IMR-90 (cell line): ENCODE results near the gene PIK3C2B. TPM values are rescaled to one million over a fixed set of nuclear protein-coding genes. Genes with fewer than 3 reads are reported as not detected.

Source experiments
- ATAC-seq: fragments of 200-7000 bp; cut with Tn5 transposase; 2 replicates; pipeline ENCODE4 v1.9.1; 2020; ENCODE audit warnings: low read depth, mild to moderate bottlenecking, moderate library complexity
- BruUV-seq: library from RNA; stranded (reverse); fragments of 400-500 nt; replicated peaks from 2 replicates; lab custom pipeline; 2021; lab: Mats Ljungman, UMichigan
- CTCF ChIA-PET: fragments of 300-600 bp; formaldehyde crosslinking; extraction: SDS; loops from one replicate; lab custom pipeline; 2021; ENCODE audit warnings: antibody characterized with exemption; lab: Yijun Ruan, JAX
- POLR2A ChIA-PET: fragments of 300-600 bp; sonication (Branson Sonifier 250); formaldehyde crosslinking; loops from one replicate; lab custom pipeline; 2022; ENCODE audit warnings: antibody characterized with exemption; ENCODE audit not compliant: unreplicated experiment; lab: Charles Lee
- DNase-seq: peaks from one replicate; pipeline ENCODE4 v3.0.0; 2013
- H2AFZ ChIP-seq: replicated peaks from 2 replicates; pipeline ENCODE3; 2013; ENCODE audit warnings: low read length, mild to moderate bottlenecking; ENCODE audit not compliant: poor library complexity
- H2AK5ac ChIP-seq: 2 replicates; pipeline ENCODE4 v1.6.1; 2013; ENCODE audit warnings: low read depth, low read length, inconsistent platforms
- H2AK9ac ChIP-seq: replicated peaks from 2 replicates; pipeline ENCODE3; 2013; ENCODE audit warnings: mild to moderate bottlenecking, low read depth, low read length, moderate library complexity; ENCODE audit not compliant: poor library complexity
- H2BK120ac ChIP-seq: 2 replicates; pipeline ENCODE4 v1.6.1; 2013; ENCODE audit warnings: low read depth, low read length, inconsistent platforms
- H2BK15ac ChIP-seq: 3 replicates; pipeline ENCODE4 v1.6.1; 2013; ENCODE audit warnings: low read depth, low read length, inconsistent platforms
- H2BK20ac ChIP-seq: 2 replicates; pipeline ENCODE4 v1.6.1; 2013; ENCODE audit warnings: low read depth, mild to moderate bottlenecking, inconsistent platforms, low read length, moderate library complexity
- H2BK5ac ChIP-seq: 2 replicates; pipeline ENCODE4 v1.6.1; 2013; ENCODE audit warnings: mild to moderate bottlenecking, low read depth, low read length, inconsistent platforms; ENCODE audit not compliant: poor library complexity, severe bottlenecking
- H3K14ac ChIP-seq: replicated peaks from 2 replicates; pipeline ENCODE4 v1.6.1; 2013; ENCODE audit warnings: low read depth, low read length, inconsistent platforms
- H3K18ac ChIP-seq: 2 replicates; pipeline ENCODE4 v1.6.1; 2013; ENCODE audit warnings: low read depth, low read length, control low read depth
- H3K23ac ChIP-seq: 2 replicates; pipeline ENCODE4 v1.6.1; 2013; ENCODE audit warnings: low read depth, low read length, inconsistent platforms
- H3K27ac ChIP-seq: 2 replicates; pipeline ENCODE4 v1.5.1; 2013; ENCODE audit warnings: mild to moderate bottlenecking, control low read depth, low read length; ENCODE audit not compliant: insufficient read depth
- H3K27me3 ChIP-seq: 2 replicates; pipeline ENCODE4 v1.6.1; 2013; ENCODE audit warnings: low read length; ENCODE audit not compliant: control insufficient read depth, insufficient read depth
- H3K36me3 ChIP-seq: 2 replicates; pipeline ENCODE4 v1.6.1; 2013; ENCODE audit warnings: low read length, mixed read lengths; ENCODE audit not compliant: control insufficient read depth, insufficient read depth
- H3K4ac ChIP-seq: 2 replicates; pipeline ENCODE4 v1.6.1; 2013; ENCODE audit warnings: low read depth, low read length, inconsistent platforms
- H3K4me1 ChIP-seq: 2 replicates; pipeline ENCODE4 v1.6.1; 2013; ENCODE audit warnings: low read length, mixed read lengths; ENCODE audit not compliant: control insufficient read depth, insufficient read depth
- H3K4me2 ChIP-seq: 2 replicates; pipeline ENCODE4 v1.6.1; 2013; ENCODE audit warnings: low read depth, mild to moderate bottlenecking, control low read depth, low read length, moderate library complexity
- H3K4me3 ChIP-seq: 2 replicates; pipeline ENCODE4 v1.5.1; 2013; ENCODE audit warnings: low read depth, mild to moderate bottlenecking, control low read depth, low read length, moderate library complexity; ENCODE audit not compliant: insufficient read depth
- H3K56ac ChIP-seq: 2 replicates; pipeline ENCODE4 v1.6.1; 2013; ENCODE audit warnings: low read length, inconsistent platforms; ENCODE audit not compliant: insufficient read depth; ENCODE audit errors: extremely low read depth
- H3K79me1 ChIP-seq, 2 experiments: 2 replicates each; pipeline ENCODE4 v1.6.1; 2013; ENCODE audit warnings: low read length in 2 of 2, inconsistent platforms in 1 of 2, low read depth in 1 of 2
- H3K9ac ChIP-seq: 2 replicates; pipeline ENCODE4 v1.6.1; 2013; ENCODE audit warnings: low read depth, low read length, control low read depth
- H3K9me1 ChIP-seq: 2 replicates; pipeline ENCODE4 v1.6.1; 2013; ENCODE audit warnings: low read length, inconsistent platforms; ENCODE audit not compliant: insufficient read depth
- H3K9me3 ChIP-seq: 2 replicates; pipeline ENCODE4 v1.6.1; 2013; ENCODE audit warnings: low read length; ENCODE audit not compliant: control insufficient read depth, insufficient read depth
- H4K20me1 ChIP-seq: 2 replicates; pipeline ENCODE4 v1.6.1; 2013; ENCODE audit warnings: low read length, inconsistent platforms; ENCODE audit not compliant: insufficient read depth
- H4K5ac ChIP-seq: 2 replicates; pipeline ENCODE4 v1.6.1; 2013; ENCODE audit warnings: mild to moderate bottlenecking, low read depth, low read length, control low read depth
- H4K8ac ChIP-seq, 2 experiments: 2 replicates each; pipeline ENCODE4 v1.6.1; 2013; ENCODE audit warnings: low read depth in 2 of 2, low read length in 2 of 2, control low read depth in 1 of 2, inconsistent platforms in 1 of 2
- H4K91ac ChIP-seq: 2 replicates; pipeline ENCODE4 v1.6.1; 2013; ENCODE audit warnings: low read depth, low read length, inconsistent platforms; ENCODE audit not compliant: insufficient read depth
- BHLHE40 ChIP-seq: fragments of 150-350 bp; IDR thresholded peaks from 2 replicates; pipeline ENCODE4 v1.6.1; 2016; ENCODE audit warnings: mild to moderate bottlenecking, low read depth, low read length
- CEBPB ChIP-seq: IDR thresholded peaks from 2 replicates; pipeline ENCODE4 v1.6.1; 2012; ENCODE audit warnings: low read depth, low read length, improper control_type of control experiment
- CHD1 ChIP-seq: IDR thresholded peaks from 2 replicates; pipeline ENCODE4 v1.6.1; 2012; ENCODE audit warnings: low read depth, low read length, improper control_type of control experiment
- ELK1 ChIP-seq: fragments of 150-350 bp; IDR thresholded peaks from 2 replicates; pipeline ENCODE4 v1.6.1; 2016; ENCODE audit warnings: low read depth, mild to moderate bottlenecking, low read length, moderate library complexity, borderline replicate concordance
- FOS ChIP-seq: fragments of 150-350 bp; IDR thresholded peaks from 2 replicates; pipeline ENCODE4 v1.6.1; 2016; ENCODE audit warnings: low read depth, low read length
- MAFK ChIP-seq: IDR thresholded peaks from 2 replicates; pipeline ENCODE4 v1.6.1; 2012; ENCODE audit warnings: low read depth, low read length, improper control_type of control experiment
- MAZ ChIP-seq: IDR thresholded peaks from 2 replicates; pipeline ENCODE4 v1.6.1; 2012; ENCODE audit warnings: low read depth, mild to moderate bottlenecking, low read length, improper control_type of control experiment, moderate library complexity, borderline replicate concordance
- MXI1 ChIP-seq: IDR thresholded peaks from 2 replicates; pipeline ENCODE4 v1.6.1; 2012; ENCODE audit warnings: low read depth, mild to moderate bottlenecking, low read length, moderate library complexity, borderline replicate concordance
- NFE2L2 ChIP-seq: fragments of 150-350 bp; IDR thresholded peaks from 2 replicates; pipeline ENCODE4 v1.6.1; 2016; ENCODE audit warnings: low read depth, mild to moderate bottlenecking, low read length
- POLR2A ChIP-seq: IDR thresholded peaks from 2 replicates; pipeline ENCODE4 v1.6.1; 2012; ENCODE audit warnings: mild to moderate bottlenecking, low read depth, low read length
- RAD21 ChIP-seq: IDR thresholded peaks from 2 replicates; pipeline ENCODE4 v1.6.1; 2012; ENCODE audit warnings: low read length, improper control_type of control experiment
- RCOR1 ChIP-seq: IDR thresholded peaks from 2 replicates; pipeline ENCODE4 v1.6.1; 2012; ENCODE audit warnings: mild to moderate bottlenecking, low read length, improper control_type of control experiment; ENCODE audit not compliant: insufficient replicate concordance
- RFX5 ChIP-seq: IDR thresholded peaks from 2 replicates; pipeline ENCODE4 v1.8.0; 2012; ENCODE audit warnings: low read depth, mild to moderate bottlenecking, low read length, moderate library complexity
- SMC3 ChIP-seq: fragments of 150-350 bp; IDR thresholded peaks from 2 replicates; pipeline ENCODE4 v1.6.1; 2016; ENCODE audit warnings: low read depth, mild to moderate bottlenecking, antibody characterized with exemption, low read length, moderate library complexity
- WGBS, 2 experiments: methylation state at CpG; one replicate each; pipeline versions ENCODE4 v1.1.5 to v1.1.7; 2013; ENCODE audit warnings: missing lambda C conversion rate in 2 of 2; ENCODE audit not compliant: insufficient read length in 1 of 2; ENCODE audit errors: extremely low coverage in 2 of 2; 5-methylcytosine and 5-hydroxymethylcytosine counted together
- dilution Hi-C: fragments of 300-500 bp; cut with HindIII; formaldehyde crosslinking; loops from one replicate; pipeline ENCODE4 v1.14.3; 2018; ENCODE audit warnings: low sequenced_read_pairs; ENCODE audit not compliant: unreplicated experiment
- in situ Hi-C: fragments of 300-500 bp; cut with MboI; formaldehyde crosslinking; loops from 3 replicates; pipeline ENCODE4 v1.14.3; 2019; ENCODE audit warnings: low sequenced_read_pairs, inconsistent platforms, mixed read lengths
- intact Hi-C: fragments of 100-400 bp; cut with micrococcal nuclease; formaldehyde crosslinking; loops from 2 replicates; pipeline ENCODE4 v1.10.0; 2022
- polyA plus RNA-seq, 3 experiments: library from polyadenylated mRNA; depleted of rRNA; stranded (reverse); fragments of >200 nt; gene quantifications; 2 replicates each; pipeline ENCODE4 v1.2.3, GENCODE V29; 2012; ENCODE audit warnings: low replicate concordance in 1 of 3
- total RNA-seq: library from RNA; depleted of rRNA; stranded (reverse); fragments of >200 nt; gene quantifications from 2 replicates; pipeline ENCODE4 v1.2.3, GENCODE V29; 2012
- TF ChIP-seq, protein P1 (sequence below): fragments of 150-350 bp; IDR thresholded peaks from 2 replicates; pipeline ENCODE4 v1.6.1; 2017; ENCODE audit warnings: mild to moderate bottlenecking, antibody characterized with exemption, low read length, low read depth
- TF ChIP-seq, protein P2 (sequence below): conservative IDR thresholded peaks from 2 replicates; pipeline ENCODE4 v1.5.1; 2012; ENCODE audit warnings: mild to moderate bottlenecking, low read depth, low read length, improper control_type of control experiment

The PIK3C2B gene
- total and polyA plus RNA-seq, 2 of the 4 experiments (the other 2 are of a cell fraction) = 1.1 to 2.9 TPM

- no peak overlapping the region for H2AK5ac ChIP-seq
- no peak overlapping the region for H4K91ac ChIP-seq
- dilution Hi-C loops = no loop called here
- no peaks in the 10 kb centered on the region for H3K79me1 ChIP-seq
- ChIA-PET CTCF (no interaction called here), POLR2A (no interaction called here)
- no peak overlapping the region for H3K4me3 ChIP-seq
- BruUV-seq = no TSS peak
- H3K27ac ChIP-seq = no peak overlapping the region
- H3K56ac ChIP-seq = no peak overlapping the region
- no peak overlapping the region for H3K4ac ChIP-seq
- H2BK5ac ChIP-seq = no peak overlapping the region
- ATAC-seq (no peak), DNase-seq (no peak)
- no peaks in the 10 kb centered on the region for H4K20me1 ChIP-seq
- H3K4me1 ChIP-seq = no peaks in the 10 kb centered on the region
- H4K5ac ChIP-seq = no peak overlapping the region
- H3K4me2 ChIP-seq = no peak overlapping the region
- H2AK9ac ChIP-seq = peak overlapping the region; percentile 65
- no peak overlapping the region for H2BK20ac ChIP-seq
- no peak overlapping the region for H3K18ac ChIP-seq
- peak overlapping the region; percentile 32 for H2AFZ ChIP-seq
- no peak overlapping the region for H4K8ac ChIP-seq
- no peak overlapping the region for H3K14ac ChIP-seq
- WGBS, 2 experiments = 93% methylated on average over 3 of the region's 18 CpGs; no CpG with 5 or more reads in 1 of the 2 experiments
- in situ Hi-C loops = no loop called here
- H2BK15ac ChIP-seq = no peak overlapping the region
- no peaks in the 10 kb centered on the region for H3K9me1 ChIP-seq
- H3K9me3 ChIP-seq = no peaks in the 10 kb centered on the region
- H2BK120ac ChIP-seq = no peak overlapping the region
- no peak overlapping the region for H3K9ac ChIP-seq
- H3K36me3 ChIP-seq = peaks cover 15% of the 10 kb centered on the region
- no peaks in the 10 kb centered on the region for H3K27me3 ChIP-seq
- no peak overlapping the region for H3K23ac ChIP-seq
- intact Hi-C loops = no loop called here
- TF ChIP-seq, protein P1, sequence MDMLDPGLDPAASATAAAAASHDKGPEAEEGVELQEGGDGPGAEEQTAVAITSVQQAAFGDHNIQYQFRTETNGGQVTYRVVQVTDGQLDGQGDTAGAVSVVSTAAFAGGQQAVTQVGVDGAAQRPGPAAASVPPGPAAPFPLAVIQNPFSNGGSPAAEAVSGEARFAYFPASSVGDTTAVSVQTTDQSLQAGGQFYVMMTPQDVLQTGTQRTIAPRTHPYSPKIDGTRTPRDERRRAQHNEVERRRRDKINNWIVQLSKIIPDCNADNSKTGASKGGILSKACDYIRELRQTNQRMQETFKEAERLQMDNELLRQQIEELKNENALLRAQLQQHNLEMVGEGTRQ = no peak
- TF ChIP-seq RAD21 (no peak), MXI1 (no peak), MAFK (no peak), CHD1 (no peak), POLR2A (no peak), SMC3 (no peak), FOS (no peak), RCOR1 (no peak), RFX5 (no peak), MAZ (no peak), NFE2L2 (no peak), ELK1 (no peak), CEBPB (no peak), BHLHE40 (no peak)
- TF ChIP-seq, protein P2, sequence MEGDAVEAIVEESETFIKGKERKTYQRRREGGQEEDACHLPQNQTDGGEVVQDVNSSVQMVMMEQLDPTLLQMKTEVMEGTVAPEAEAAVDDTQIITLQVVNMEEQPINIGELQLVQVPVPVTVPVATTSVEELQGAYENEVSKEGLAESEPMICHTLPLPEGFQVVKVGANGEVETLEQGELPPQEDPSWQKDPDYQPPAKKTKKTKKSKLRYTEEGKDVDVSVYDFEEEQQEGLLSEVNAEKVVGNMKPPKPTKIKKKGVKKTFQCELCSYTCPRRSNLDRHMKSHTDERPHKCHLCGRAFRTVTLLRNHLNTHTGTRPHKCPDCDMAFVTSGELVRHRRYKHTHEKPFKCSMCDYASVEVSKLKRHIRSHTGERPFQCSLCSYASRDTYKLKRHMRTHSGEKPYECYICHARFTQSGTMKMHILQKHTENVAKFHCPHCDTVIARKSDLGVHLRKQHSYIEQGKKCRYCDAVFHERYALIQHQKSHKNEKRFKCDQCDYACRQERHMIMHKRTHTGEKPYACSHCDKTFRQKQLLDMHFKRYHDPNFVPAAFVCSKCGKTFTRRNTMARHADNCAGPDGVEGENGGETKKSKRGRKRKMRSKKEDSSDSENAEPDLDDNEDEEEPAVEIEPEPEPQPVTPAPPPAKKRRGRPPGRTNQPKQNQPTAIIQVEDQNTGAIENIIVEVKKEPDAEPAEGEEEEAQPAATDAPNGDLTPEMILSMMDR = no peak
These were observed 39.4 kb downstream of the PIK3C2B start for GRCh38 chr1:204455063-204455830.
